Neural progenitor cell (in vitro differentiated cells): ENCODE results near the gene CEP295NL. TPM values are rescaled to one million over a fixed set of nuclear protein-coding genes. Genes with fewer than 3 reads are reported as not detected.

Experiments
- DNase-seq: peaks from one replicate; pipeline ENCODE4 v3.0.0-alpha.2; 2016; ENCODE audit warnings: low spot score
- H2AFZ ChIP-seq: fragments of 200-600 bp; sonication (generic); replicated peaks from 2 replicates; pipeline ENCODE4 v1.6.1; 2016; ENCODE audit warnings: antibody characterized with exemption
- H3F3A ChIP-seq: fragments of 200-600 bp; sonication (generic); 2 replicates; pipeline ENCODE4 v1.6.1; 2016; ENCODE audit warnings: antibody characterized with exemption, low read depth
- H3K27ac ChIP-seq: fragments of 200-600 bp; sonication (generic); 2 replicates; pipeline ENCODE4 v1.5.1; 2016; ENCODE audit warnings: mild to moderate bottlenecking
- H3K27me3 ChIP-seq: fragments of 200-600 bp; sonication (generic); 2 replicates; pipeline ENCODE4 v1.6.1; 2016; ENCODE audit warnings: mild to moderate bottlenecking, moderate library complexity
- H3K36me3 ChIP-seq: fragments of 200-600 bp; sonication (generic); 2 replicates; pipeline ENCODE4 v1.5.1; 2016
- H3K4me1 ChIP-seq: fragments of 200-600 bp; sonication (generic); 2 replicates; pipeline ENCODE4 v1.6.1; 2016; ENCODE audit warnings: mixed run types
- H3K4me2 ChIP-seq: fragments of 200-600 bp; sonication (generic); 2 replicates; pipeline ENCODE4 v1.6.1; 2016
- H3K4me3 ChIP-seq: fragments of 200-600 bp; sonication (generic); 2 replicates; pipeline ENCODE4 v1.5.1; 2016
- H3K79me2 ChIP-seq: fragments of 200-600 bp; sonication (generic); 2 replicates; pipeline ENCODE4 v1.6.1; 2016; ENCODE audit warnings: low read depth
- H3K9ac ChIP-seq: fragments of 200-600 bp; sonication (generic); 2 replicates; pipeline ENCODE4 v1.6.1; 2016
- H3K9me3 ChIP-seq: fragments of 200-600 bp; sonication (generic); 2 replicates; pipeline ENCODE4 v1.5.1; 2016; ENCODE audit warnings: low read depth
- H4K20me1 ChIP-seq: fragments of 200-600 bp; sonication (generic); 2 replicates; pipeline ENCODE4 v1.6.1; 2016; ENCODE audit warnings: low read depth
- H3K27ac Mint-ChIP-seq: 3 replicates; pipeline ENCODE4 v1.8.0; 2021; ENCODE audit warnings: mixed read lengths
- H3K27me3 Mint-ChIP-seq: 2 replicates; pipeline ENCODE4 v1.8.0; 2022; ENCODE audit warnings: low read depth, mild to moderate bottlenecking, inconsistent platforms, moderate library complexity, mixed read lengths; ENCODE audit not compliant: insufficient read depth
- H3K36me3 Mint-ChIP-seq: 3 replicates; pipeline ENCODE4 v1.8.0; 2021; ENCODE audit warnings: mixed read lengths
- H3K4me1 Mint-ChIP-seq: 3 replicates; pipeline ENCODE4 v1.8.0; 2021; ENCODE audit warnings: mixed read lengths
- H3K4me3 Mint-ChIP-seq: 3 replicates; pipeline ENCODE4 v1.8.0; 2021; ENCODE audit warnings: mild to moderate bottlenecking, moderate library complexity, mixed read lengths
- H3K9me3 Mint-ChIP-seq: 3 replicates; pipeline ENCODE4 v1.8.0; 2020; ENCODE audit warnings: mixed read lengths
- CTCF ChIP-seq: fragments of 200-600 bp; sonication (generic); IDR thresholded peaks from 2 replicates; pipeline ENCODE4 v1.5.1; 2017; ENCODE audit warnings: antibody characterized with exemption, mild to moderate bottlenecking
- EZH2 ChIP-seq: fragments of 200-600 bp; sonication (generic); IDR thresholded peaks from 2 replicates; pipeline ENCODE4 v1.6.1; 2017; ENCODE audit warnings: antibody characterized with exemption, mild to moderate bottlenecking, moderate library complexity
- EZH2phosphoT487 ChIP-seq: fragments of 200-600 bp; sonication (generic); IDR thresholded peaks from 2 replicates; pipeline ENCODE4 v1.6.1; 2017; ENCODE audit warnings: antibody characterized with exemption
- total RNA-seq: library from RNA; depleted of rRNA; stranded (reverse); fragments of >200 nt; gene quantifications from 2 replicates; pipeline ENCODE4 v1.2.3, GENCODE V29; 2015; ENCODE audit warnings: low replicate concordance

Gene CEP295NL
- total RNA-seq, 1 donor from 2014 or later = 0.39 TPM

- Histone ChIP-seq H4K20me1 (peaks cover 5% of the 10 kb centered on the region), H3K9me3 (no peaks in the 10 kb centered on the region), H3F3A (peaks cover 12% of the 10 kb centered on the region), H2AFZ (no peak overlapping the region), H3K36me3 (no peaks in the 10 kb centered on the region), H3K79me2 (peaks cover 9% of the 10 kb centered on the region), H3K4me2 (no peak overlapping the region), H3K4me3 (no peak overlapping the region), H3K9ac (no peak overlapping the region), H3K4me1 (peaks cover 2% of the 10 kb centered on the region), H3K27me3 (no peaks in the 10 kb centered on the region), H3K27ac (no peak overlapping the region)
- Mint-ChIP-seq H3K9me3 (no peaks in the 10 kb centered on the region), H3K27me3 (peaks cover 2% of the 10 kb centered on the region), H3K27ac (no peak overlapping the region), H3K4me1 (peaks cover 9% of the 10 kb centered on the region), H3K4me3 (no peak overlapping the region), H3K36me3 (no peaks in the 10 kb centered on the region)
- TF ChIP-seq CTCF (no peak), EZH2 (no peak), EZH2phosphoT487 (no peak)
- DNase-seq = no peak
These were observed 58.5 kb downstream of the CEP295NL start for GRCh38 chr17:78844301-78845005.

GRCh38 chr17:78842881-78843565 is 60.0 kb downstream of the CEP295NL start:
- peak overlapping the region; percentile 58 for H2AFZ ChIP-seq
- DNase-seq = peak; percentile 74
- no peak overlapping the region for H3K27ac Mint-ChIP-seq

GRCh38 chr17:78840780-78841611 is 62.0 kb downstream of the CEP295NL start, which contains the start of gene USP36:
TSS of gene USP36 (minus strand) at chr17:78840814. CDS start at chr17:78836363, 4,451 bp downstream.
- peak; percentile 100 for DNase-seq
- no peak for TF ChIP-seq EZH2phosphoT487
- TF ChIP-seq EZH2 = no peak
- no peak for TF ChIP-seq CTCF
- Histone ChIP-seq H3K4me1 (peaks cover 8% of the 10 kb centered on the region), H3K27me3 (no peaks in the 10 kb centered on the region), H3K27ac (peak within 1 kb of the TSS; percentile 89), H3F3A (peaks cover 12% of the 10 kb centered on the region), H3K9ac (peak within 1 kb of the TSS; percentile 87), H2AFZ (peak within 1 kb of the TSS; percentile 93), H3K36me3 (no peaks in the 10 kb centered on the region), H4K20me1 (peaks cover 17% of the 10 kb centered on the region), H3K79me2 (peaks cover 34% of the 10 kb centered on the region), H3K4me3 (peak within 1 kb of the TSS; percentile 77), H3K9me3 (no peaks in the 10 kb centered on the region), H3K4me2 (peak within 1 kb of the TSS; percentile 93)
- Mint-ChIP-seq H3K27me3 (peaks cover 2% of the 10 kb centered on the region), H3K9me3 (no peaks in the 10 kb centered on the region), H3K36me3 (peaks cover 11% of the 10 kb centered on the region), H3K4me3 (peak within 1 kb of the TSS; percentile 93), H3K4me1 (peaks cover 26% of the 10 kb centered on the region), H3K27ac (peak within 1 kb of the TSS; percentile 78)

More at GRCh38 chr17:78842881-78843565, 60.0 kb downstream of the CEP295NL start:
- Histone ChIP-seq H3K27me3 (no peaks in the 10 kb centered on the region), H4K20me1 (peaks cover 17% of the 10 kb centered on the region), H3K9ac (no peak overlapping the region), H3K79me2 (peaks cover 24% of the 10 kb centered on the region), H3K36me3 (no peaks in the 10 kb centered on the region), H3K27ac (no peak overlapping the region), H3K9me3 (no peaks in the 10 kb centered on the region), H3F3A (peaks cover 12% of the 10 kb centered on the region), H3K4me1 (peaks cover 8% of the 10 kb centered on the region), H3K4me3 (no peak overlapping the region), H3K4me2 (no peak overlapping the region)
- Mint-ChIP-seq H3K4me3 (peak overlapping the region; percentile 91), H3K9me3 (no peaks in the 10 kb centered on the region), H3K36me3 (no peaks in the 10 kb centered on the region), H3K27me3 (peaks cover 2% of the 10 kb centered on the region), H3K4me1 (peaks cover 21% of the 10 kb centered on the region)
- TF ChIP-seq EZH2 (no peak), CTCF (peak; percentile 70)

Other genes starting within 250 kb of the CEP295NL start
- 14.8 and 16.0 TPM in 2 replicates for gene CYTH1, start 120.9 kb downstream of the CEP295NL start, total RNA-seq
- gene USP36, start 62.4 kb downstream of the CEP295NL start, total RNA-seq = 16.6 and 20.4 TPM in 2 replicates
- gene TIMP2, start 22.2 kb upstream of the CEP295NL start, total RNA-seq = 19.8 and 22.3 TPM in 2 replicates
- 17.5 and 64.3 TPM in 2 replicates for gene LGALS3BP, start 76.7 kb upstream of the CEP295NL start, total RNA-seq
- 24.3 and 61.3 TPM in 2 replicates for gene CANT1, start 106.6 kb upstream of the CEP295NL start, total RNA-seq
- gene C1QTNF1, start 121.0 kb upstream of the CEP295NL start, total RNA-seq = 1.4 and 2.6 TPM in 2 replicates
- gene ENGASE, start 171.6 kb upstream of the CEP295NL start, total RNA-seq = 11.7 and 29.4 TPM in 2 replicates